GM12801 (cell line): ENCODE results near the gene LAMA1.

Experiments
- CTCF ChIP-seq: IDR thresholded peaks from one replicate; pipeline ENCODE4 v1.5.1; 2011; ENCODE audit warnings: control low read depth; ENCODE audit not compliant: insufficient read length; ENCODE audit errors: extremely low read depth

LAMA1 gene

GRCh38 chr18:7116792-7117389 is 706 bp downstream of the LAMA1 start:
- no peak for TF ChIP-seq CTCF

GRCh38 chr18:7116001-7116730 is 1.4 kb downstream of the LAMA1 start:
- no peak for TF ChIP-seq CTCF

GRCh38 chr18:7112936-7113335 is 4.7 kb downstream of the LAMA1 start:
- no peak for TF ChIP-seq CTCF

- no peak for TF ChIP-seq CTCF
Observed at GRCh38 chr18:7111134-7111533, 6.5 kb downstream of the LAMA1 start.

- no peak for TF ChIP-seq CTCF
Observed at GRCh38 chr18:7105943-7106342, 11.7 kb downstream of the LAMA1 start.

GRCh38 chr18:7105268-7105667 is 12.3 kb downstream of the LAMA1 start:
- TF ChIP-seq CTCF: no peak

- TF ChIP-seq CTCF: no peak
Observed at GRCh38 chr18:7104649-7105048, 12.9 kb downstream of the LAMA1 start.
